ENCODE measurements around the gene MGAT5B.

DNA sequence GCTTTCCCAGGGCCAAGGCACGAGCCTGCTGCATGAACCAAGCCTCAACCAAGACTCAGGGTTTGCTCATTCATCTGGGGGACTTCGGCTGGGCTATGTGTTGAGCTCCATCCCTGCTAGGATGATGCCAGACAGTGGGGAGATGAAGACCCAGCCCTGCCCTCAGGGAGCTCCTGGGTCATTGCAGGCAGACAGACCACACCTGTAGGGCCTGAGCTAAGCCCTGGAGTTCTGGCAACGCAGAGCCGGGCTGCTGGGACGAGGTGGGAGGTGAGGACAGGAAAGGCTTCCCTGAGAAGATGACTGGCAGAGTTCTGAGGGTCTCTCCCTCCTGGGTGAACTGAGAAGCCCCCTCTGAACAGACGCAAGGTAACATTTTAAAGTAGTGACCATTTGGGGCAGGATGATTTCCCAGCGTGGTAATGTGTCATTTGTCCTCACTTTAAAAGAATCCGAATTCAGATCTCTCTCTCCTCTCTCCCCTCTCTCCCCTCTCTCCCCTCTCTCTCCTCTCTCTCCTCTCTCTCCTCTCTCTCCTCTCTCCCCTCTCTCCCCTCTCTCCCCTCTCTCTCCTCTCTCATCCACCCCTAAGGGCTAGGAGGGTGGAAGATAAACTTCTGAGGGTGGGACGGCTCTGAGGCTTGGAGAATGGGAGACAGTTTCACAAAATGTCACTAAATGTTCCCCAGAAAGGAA lies 98.4 kb downstream of the MGAT5B start:
- TF ChIP-seq, protein P1, sequence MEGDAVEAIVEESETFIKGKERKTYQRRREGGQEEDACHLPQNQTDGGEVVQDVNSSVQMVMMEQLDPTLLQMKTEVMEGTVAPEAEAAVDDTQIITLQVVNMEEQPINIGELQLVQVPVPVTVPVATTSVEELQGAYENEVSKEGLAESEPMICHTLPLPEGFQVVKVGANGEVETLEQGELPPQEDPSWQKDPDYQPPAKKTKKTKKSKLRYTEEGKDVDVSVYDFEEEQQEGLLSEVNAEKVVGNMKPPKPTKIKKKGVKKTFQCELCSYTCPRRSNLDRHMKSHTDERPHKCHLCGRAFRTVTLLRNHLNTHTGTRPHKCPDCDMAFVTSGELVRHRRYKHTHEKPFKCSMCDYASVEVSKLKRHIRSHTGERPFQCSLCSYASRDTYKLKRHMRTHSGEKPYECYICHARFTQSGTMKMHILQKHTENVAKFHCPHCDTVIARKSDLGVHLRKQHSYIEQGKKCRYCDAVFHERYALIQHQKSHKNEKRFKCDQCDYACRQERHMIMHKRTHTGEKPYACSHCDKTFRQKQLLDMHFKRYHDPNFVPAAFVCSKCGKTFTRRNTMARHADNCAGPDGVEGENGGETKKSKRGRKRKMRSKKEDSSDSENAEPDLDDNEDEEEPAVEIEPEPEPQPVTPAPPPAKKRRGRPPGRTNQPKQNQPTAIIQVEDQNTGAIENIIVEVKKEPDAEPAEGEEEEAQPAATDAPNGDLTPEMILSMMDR (conservative IDR thresholded peaks at IDR 0.05; ENCODE audit: low read depth in 2 of 2), result no peak
- TF ChIP-seq POLR2AphosphoS5 (IDR thresholded peaks at IDR 0.05; ENCODE audit: low read depth), result no peak
- no peak for TF ChIP-seq EZH2phosphoT487 (IDR thresholded peaks at IDR 0.05; ENCODE audit: unreplicated experiment)
- TF ChIP-seq, protein P2, sequence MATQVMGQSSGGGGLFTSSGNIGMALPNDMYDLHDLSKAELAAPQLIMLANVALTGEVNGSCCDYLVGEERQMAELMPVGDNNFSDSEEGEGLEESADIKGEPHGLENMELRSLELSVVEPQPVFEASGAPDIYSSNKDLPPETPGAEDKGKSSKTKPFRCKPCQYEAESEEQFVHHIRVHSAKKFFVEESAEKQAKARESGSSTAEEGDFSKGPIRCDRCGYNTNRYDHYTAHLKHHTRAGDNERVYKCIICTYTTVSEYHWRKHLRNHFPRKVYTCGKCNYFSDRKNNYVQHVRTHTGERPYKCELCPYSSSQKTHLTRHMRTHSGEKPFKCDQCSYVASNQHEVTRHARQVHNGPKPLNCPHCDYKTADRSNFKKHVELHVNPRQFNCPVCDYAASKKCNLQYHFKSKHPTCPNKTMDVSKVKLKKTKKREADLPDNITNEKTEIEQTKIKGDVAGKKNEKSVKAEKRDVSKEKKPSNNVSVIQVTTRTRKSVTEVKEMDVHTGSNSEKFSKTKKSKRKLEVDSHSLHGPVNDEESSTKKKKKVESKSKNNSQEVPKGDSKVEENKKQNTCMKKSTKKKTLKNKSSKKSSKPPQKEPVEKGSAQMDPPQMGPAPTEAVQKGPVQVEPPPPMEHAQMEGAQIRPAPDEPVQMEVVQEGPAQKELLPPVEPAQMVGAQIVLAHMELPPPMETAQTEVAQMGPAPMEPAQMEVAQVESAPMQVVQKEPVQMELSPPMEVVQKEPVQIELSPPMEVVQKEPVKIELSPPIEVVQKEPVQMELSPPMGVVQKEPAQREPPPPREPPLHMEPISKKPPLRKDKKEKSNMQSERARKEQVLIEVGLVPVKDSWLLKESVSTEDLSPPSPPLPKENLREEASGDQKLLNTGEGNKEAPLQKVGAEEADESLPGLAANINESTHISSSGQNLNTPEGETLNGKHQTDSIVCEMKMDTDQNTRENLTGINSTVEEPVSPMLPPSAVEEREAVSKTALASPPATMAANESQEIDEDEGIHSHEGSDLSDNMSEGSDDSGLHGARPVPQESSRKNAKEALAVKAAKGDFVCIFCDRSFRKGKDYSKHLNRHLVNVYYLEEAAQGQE (IDR thresholded peaks at IDR 0.05; ENCODE audit: unreplicated experiment), result no peak
- TF ChIP-seq, protein P3, sequence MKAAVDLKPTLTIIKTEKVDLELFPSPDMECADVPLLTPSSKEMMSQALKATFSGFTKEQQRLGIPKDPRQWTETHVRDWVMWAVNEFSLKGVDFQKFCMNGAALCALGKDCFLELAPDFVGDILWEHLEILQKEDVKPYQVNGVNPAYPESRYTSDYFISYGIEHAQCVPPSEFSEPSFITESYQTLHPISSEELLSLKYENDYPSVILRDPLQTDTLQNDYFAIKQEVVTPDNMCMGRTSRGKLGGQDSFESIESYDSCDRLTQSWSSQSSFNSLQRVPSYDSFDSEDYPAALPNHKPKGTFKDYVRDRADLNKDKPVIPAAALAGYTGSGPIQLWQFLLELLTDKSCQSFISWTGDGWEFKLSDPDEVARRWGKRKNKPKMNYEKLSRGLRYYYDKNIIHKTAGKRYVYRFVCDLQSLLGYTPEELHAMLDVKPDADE (IDR thresholded peaks at IDR 0.05), result no peak
- TF ChIP-seq CREB1 (CRISPR knock-in tag; IDR thresholded peaks at IDR 0.05; ENCODE audit: low read depth), result no peak
- no peak for TF ChIP-seq NANOG (IDR thresholded peaks at IDR 0.05; ENCODE audit: borderline replicate concordance)
- no peak for TF ChIP-seq EZH2 (IDR thresholded peaks at IDR 0.05; ENCODE audit: low read depth, unreplicated experiment)
- no peak for TF ChIP-seq ZNF331 (CRISPR knock-in tag; IDR thresholded peaks at IDR 0.05; ENCODE audit: low read depth)
- TF ChIP-seq JUNB (IDR thresholded peaks at IDR 0.05; ENCODE audit: unreplicated experiment), result no peak
- no peak for TF ChIP-seq ZNF114 (CRISPR knock-in tag; IDR thresholded peaks at IDR 0.05)
- TF ChIP-seq STAT1 (IDR thresholded peaks at IDR 0.05; ENCODE audit: unreplicated experiment), result no peak
